Islet of Langerhans (tissue), 1 donor: ENCODE results near the gene STK35.
A peak's percentile ranks its signal among the peaks of the same experiment; 100 is the strongest.

Source experiments
- FAIRE-seq: peaks from one replicate; lab custom pipeline; 2011; peaks lifted over from hg19 to GRCh38; lab: Jason Lieb, UNC

The STK35 gene

DNA sequence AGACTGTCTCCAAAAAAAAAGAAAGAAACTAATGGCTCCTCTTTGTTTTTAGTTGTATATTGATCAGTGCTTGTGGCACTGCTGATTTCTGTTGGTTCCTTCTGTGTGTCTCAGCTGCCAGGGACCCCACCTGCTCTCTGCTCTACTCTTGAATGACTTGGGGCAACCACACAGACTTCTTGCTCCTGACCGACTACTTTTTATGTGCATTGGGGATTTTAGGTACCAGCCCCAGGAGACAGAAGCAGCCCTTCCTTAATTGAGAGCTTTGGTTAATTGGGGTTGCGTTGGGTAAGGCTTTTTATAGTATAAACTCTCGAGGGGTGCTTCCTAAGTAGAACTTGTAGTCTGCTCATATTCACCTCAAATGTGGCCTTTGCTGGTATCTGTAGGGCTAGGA lies 6.9 kb downstream of the STK35 start:
- no peak for FAIRE-seq

DNA sequence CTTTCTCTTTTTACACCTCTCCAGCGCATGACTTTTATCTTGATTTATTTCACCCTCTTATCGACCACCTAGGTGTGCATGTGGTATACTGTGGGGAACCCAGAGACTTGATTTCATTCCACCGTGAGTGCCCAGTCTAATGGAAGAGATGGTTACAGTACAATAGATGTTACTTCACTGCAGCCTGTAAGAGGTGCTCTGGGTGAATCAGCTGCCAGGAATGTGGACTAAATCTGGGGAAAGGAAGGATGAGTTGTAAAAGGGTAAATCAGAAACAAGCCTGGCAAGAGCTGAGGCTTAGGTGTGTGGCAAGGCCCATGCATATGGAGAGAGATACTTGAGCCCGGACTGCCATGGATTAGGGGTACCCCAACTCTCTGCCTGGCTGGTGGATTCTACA lies 7.4 kb downstream of the STK35 start:
- FAIRE-seq = no peak

DNA sequence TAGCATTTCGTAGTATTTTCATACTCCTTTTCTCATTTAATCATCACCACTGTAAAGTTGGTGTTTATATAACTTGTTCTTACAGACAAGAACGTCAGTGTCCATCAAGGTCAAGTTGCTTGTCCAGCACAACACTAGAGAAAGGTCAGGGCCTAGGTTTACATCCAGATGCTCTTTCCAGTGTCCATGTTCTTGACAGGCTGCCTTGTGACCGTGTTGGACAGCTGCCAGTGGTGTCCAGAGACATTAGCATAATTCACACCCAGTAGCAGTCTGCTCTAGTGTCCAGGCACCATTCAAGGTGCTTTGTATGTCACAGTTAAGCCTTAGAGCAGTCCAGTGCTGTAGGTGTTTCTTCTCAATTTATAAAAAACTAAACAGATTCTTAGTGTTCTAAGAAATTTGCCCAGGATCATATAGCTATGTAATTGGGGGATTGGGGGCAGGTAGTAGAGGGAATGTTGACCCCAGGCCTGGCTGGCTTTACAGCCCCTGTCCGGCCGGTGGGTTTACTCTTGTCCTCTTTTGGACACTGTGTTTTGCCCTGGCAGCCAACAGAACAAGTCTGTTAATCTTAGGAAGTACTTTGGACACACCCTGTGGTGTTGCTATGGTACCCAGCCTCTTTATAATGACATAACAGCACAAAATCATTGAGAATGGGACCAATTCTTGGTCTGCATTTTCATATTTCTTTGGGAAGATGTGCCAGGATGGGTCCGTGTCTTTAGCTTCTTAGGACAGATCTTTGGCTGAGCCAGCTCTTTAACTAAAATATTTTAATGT lies 8.0 kb downstream of the STK35 start:
- FAIRE-seq = no peak

DNA sequence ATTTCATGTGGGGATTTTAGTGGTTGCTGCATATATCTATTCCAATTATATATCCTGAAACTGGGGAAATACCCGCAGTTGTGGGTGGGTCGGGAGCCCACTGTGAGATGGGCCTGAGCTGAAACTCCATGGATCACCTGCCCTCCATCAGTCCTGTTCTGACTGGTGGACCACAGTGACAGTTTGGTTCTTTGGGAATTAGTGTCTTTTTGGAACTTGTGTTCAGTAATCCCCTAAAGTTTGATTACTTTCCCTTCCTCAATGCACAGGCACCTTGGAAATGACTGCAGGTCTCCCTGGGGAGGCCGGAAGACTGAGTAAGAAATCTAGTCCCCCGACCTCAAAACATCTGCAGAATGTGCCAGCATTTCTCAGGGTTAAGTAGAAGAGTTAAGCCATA lies 11.3 kb downstream of the STK35 start:
- FAIRE-seq = no peak

DNA sequence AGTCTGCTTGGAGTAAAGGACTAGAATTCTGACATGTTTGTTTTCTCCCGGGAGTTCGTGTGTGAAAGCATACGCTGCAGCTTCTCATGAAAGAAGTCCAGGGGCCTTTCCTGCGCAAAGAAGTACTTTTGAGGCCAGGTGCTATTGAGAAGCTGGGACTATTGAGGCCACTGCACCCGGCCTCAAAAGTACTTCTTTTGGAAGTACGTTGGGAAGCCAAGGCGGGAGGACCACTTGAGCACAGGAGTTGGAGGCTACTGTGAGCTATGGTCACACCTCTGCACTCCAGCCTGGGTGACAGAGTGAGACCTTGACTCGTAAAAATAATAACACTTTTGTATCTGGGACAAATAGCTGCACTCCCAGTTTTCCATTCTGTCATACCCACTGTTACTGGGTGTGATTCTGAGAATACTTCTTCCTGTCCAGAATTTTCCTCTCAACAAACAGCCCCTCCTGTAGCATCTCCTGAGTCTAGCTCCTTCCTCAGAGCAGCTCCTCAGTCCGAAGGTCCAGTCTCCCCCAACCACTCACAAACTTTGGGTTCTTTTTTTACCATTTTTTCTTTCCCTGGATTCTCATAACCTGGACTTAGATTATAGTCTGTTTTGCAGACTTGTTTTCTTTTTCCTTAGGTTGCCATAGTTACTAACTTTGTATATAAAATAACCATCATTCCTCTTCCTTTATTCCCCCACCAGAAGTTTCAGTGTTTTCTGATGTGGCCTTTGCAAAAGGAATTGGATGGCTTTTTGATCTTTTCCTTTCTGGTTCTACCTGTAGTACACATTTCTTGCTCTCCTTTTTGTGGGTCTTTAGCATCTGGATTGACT lies 12.7 kb downstream of the STK35 start:
- no peak for FAIRE-seq

DNA sequence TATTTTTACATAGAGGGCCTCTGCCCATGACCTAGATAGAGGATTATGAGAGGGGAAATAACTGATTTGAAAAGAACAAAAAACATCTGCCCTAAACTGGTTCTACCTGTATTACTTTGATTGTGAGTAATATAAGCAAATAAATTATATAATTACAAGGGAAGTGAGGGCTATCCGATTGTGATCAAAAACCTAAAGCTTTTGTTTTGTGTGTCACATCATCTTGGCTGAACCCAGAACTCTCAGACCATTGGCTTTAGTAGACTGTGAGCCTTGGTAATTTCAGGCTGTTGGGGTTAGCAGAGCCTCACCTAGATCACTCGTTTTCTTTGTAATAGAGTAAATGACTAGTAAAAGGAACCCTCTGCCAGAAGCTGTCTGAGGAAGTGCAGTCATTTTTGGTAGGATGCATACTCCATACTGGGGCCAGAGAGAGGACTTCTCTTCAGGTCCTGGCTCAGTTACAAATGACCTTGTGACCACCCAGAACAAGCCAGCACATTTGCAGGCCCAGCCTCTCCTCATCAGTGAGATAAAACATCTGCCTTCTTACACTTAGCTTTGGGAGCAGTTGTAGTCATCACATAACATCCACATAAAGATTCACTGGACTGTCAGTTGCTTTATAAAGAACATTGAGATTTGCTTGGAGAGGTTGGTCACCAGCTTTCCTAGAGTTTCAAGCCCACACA lies 13.5 kb downstream of the STK35 start:
- FAIRE-seq = no peak

DNA sequence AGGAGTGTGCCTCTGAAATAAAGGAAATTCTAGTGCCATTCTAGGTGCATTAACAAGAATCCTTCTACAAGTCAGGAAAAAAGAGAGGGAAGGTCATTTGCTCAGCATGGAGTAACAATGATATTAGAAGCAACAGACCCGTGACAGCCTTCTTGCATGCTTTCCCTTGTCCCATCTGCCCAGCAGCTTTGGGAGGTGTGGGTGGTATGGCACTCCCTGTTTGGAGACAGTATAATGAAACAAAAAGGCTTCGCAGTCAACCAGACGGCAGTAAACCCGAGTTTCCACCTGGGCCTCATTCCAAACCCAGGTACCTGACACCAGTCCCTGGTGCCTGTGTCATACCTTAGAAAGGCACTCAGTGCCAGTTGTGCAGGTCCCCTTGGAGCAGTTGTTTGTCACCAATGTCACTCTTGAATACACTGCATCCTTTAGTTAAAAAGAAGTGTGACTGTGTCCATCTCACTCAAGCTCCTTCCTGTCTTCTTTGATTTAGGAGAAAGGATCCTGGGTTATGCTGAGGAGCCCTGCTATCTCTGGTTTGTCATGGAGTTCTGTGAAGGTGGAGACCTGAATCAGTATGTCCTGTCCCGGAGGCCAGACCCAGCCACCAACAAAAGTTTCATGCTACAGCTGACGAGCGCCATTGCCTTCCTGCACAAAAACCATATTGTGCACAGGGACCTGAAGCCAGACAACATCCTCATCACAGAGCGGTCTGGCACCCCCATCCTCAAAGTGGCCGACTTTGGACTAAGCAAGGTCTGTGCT lies 14.7 kb downstream of the STK35 start:
- no peak for FAIRE-seq

DNA sequence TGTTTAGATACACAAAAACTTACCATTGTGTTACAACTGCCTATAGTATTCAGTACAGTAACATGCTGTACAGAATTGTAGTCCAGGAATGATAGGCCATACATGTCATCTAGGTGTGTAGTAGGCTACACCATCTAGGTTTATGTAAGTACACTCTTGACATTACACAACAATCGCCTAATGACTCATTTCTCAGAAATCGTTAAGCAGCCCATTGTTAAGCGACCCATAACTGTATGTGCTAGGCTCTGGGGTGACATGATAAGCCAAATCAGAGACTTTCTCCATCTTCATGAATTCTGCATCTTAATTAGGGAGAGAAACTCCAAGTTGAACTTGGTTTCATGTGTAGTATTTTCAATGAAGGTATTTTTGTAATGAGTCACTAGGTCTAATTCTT lies 17.2 kb downstream of the STK35 start:
- FAIRE-seq = no peak

DNA sequence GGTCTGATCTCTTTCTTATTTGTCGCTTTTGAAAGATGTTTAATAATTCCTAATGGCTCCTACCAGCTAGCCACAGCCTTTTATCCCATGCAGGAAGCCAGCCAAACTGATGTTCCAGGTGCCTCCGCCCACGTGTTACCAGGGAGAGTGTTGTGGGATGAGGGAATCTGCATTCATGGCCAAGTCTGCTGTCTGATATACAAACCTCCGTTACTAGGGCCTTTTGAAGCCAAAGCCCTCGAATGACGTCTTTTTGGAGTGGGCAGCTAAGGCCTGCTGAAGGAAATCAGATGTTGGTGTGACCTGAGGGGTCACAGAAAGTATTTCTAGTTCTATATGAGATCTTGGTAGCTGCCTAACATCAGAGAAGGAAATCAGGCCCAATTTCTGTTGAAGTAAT lies 21.3 kb downstream of the STK35 start:
- no peak for FAIRE-seq

DNA sequence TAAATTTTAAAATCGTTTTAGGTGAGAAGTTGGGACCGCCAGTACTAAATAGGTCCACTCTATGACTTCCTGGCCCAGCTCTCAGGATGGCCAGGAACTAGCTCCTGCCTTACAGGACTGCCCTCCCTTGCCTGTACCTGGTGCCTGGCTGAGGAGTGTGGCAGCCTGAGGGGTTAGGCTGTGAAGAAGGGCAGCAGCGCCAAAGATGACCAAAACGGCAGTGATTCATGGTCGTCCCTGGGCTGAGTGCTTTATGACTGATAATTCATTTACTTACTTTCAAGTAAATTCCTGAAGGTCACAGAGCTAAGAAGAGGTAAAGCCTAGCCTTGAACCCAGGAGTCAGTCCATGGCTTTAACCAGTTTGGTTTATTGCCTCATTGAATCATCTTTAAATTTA lies 22.1 kb downstream of the STK35 start:
- FAIRE-seq = no peak

DNA sequence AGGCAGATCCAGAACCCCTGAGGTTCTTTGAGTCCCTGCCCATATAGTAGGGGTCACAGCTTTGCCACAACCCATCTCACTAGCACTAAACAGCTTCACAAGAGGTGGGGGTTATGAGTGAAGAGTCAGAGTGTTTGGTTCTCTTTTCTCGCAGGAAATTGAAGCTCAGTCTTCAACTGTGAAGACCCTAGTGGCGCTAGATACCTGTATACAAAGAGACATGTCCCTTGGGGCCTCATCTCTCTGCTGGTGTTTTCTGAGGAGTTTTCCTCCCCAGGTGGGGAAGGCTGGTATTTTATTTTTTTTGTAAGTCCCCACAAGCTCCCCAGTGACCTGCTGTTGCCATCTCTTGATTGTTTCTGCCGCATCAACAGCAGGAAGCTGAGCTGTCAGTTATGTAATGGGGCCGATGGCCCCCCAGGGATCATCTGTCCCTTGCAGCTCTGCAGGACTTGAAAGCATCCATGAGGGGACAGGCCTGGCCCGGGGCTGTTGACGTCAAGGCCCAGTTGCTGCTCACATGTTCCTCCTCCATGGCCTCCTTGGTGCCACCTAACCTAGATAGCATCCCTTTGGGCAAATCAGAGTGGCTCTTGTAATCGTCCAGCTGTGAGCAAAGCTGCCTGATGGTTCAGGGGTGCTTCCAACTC lies 23.1 kb downstream of the STK35 start:
- FAIRE-seq = no peak

DNA sequence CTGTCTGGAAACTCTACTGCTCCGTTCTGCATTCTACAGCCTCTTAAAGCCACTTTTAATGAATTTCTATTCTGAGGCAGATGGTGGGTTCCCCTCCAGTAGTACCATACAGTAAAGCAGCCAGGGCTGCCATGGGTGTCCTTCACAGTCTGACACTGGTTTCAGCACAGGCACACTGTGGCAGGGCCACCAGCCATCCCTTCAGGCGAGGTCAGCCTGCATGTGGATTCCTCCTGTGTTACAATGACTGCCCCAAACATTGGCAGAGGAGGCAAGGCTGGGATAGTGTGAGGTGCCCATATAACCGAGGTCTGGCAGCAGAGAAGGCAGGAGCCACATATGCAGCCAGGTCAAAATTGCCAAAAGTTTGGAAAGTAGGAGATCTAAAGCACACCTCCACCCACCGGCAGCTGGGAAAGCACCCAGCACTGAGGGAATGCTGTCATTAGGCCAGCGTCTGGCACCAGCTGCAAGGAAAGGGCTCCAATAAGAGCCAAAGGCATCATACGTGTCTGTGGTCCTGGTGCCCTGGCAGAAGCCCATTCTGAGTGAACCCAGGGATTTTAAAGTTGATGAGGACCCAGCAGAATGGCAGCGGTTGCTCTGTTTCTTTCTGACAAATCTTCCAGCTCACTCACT lies 24.0 kb downstream of the STK35 start:
- FAIRE-seq = no peak

DNA sequence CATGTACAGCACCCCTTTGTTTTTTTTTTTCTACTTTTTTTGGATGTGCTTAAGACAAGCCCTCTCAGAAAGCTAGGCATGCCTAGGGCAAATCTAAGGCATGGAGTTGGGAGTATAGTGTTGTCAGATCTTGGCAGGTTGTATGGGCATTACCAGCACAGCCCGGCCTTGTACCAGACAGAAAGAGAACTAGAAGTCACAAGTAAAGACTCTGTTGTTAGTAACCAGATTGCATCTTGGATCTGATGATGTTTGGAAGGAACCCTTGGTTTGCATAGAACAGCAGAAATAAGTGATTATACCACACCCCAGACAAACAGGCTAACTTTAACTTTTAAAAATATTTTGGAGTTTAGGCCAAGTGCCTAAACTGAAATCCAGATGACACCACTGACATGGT lies 25.6 kb downstream of the STK35 start:
- no peak for FAIRE-seq

DNA sequence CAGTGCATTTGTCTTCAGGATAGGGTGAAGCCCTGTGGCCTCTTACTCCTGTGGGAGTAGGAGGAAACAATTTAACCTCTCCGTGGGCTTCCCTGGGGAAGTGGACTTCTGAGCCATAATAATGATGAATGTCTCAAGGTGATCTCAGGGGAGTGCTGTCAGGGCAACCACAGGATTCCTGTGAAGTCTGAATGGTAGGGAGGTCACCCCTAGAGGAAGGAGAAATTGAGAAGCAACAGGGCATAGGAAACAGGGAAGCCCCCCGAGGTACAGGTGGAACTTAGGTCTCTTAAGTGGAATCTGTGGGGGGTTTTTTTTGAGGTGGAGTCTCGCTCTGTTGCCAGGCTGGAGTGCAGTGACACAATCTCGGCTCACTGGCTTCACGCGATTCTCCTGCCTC lies 26.9 kb downstream of the STK35 start:
- no peak for FAIRE-seq

DNA sequence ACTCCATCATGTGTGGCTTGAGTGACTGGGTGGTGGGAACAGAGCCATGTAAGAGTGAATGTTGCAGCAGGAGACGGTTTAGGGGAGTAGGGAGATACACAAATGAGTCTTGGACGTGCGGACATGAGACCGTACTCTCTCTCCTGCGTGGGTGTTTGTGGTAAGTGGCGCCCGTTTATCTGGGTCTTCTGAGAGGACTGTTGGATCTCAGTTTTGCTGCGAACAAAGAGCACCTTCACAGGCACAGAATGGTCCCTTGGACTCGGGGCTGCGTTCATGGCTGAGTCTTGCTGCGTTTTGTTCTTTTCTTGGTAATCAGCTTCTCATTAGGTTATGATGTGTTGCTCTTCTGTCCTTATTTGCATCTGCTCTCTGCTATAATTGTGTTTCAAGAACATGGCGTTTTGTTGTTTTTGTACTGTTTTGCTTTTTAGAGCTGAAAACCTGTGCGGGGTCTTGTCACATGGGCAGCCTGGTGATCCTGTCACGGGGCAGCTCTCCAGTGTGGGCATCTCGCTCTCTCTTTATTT lies 28.5 kb downstream of the STK35 start:
- no peak for FAIRE-seq

DNA sequence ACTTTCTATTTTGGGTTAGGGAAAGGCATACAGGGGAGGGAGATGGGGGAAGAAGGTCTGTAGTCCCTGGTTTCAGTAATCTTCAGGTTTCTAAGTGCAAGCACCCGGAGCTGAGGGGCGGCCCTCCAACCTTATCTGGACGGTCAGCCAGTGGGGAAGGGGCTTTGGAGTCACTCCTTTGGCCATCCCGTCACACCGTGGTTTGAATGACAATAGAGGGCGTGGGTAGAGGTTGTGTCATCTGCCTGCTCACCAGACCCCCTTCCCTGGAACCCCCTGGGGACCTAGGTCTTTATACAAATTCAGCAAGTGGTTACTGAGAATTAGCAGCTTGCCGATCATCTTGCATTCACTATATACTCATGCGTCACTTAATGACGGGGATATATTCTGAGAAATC lies 29.1 kb downstream of the STK35 start:
- no peak for FAIRE-seq

DNA sequence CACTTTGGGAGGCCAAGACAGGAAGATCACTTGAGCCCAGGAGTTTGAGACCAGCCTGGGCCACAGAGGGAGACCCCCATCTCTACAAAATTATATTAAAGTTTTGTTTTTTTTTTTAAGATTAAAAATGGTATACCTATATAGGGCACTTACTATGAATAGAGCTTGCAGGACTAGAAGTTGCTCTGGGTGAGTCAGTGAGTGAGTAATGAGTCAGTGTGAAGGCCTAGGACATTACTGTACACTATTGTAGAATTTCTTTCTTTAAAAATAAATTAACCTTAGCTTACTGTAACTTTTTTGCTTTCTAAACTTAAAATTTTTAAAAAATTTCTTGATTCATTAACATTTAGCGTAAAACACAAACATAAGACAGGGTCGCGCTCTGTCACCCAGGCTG lies 29.7 kb downstream of the STK35 start:
- FAIRE-seq = peak; percentile 45

DNA sequence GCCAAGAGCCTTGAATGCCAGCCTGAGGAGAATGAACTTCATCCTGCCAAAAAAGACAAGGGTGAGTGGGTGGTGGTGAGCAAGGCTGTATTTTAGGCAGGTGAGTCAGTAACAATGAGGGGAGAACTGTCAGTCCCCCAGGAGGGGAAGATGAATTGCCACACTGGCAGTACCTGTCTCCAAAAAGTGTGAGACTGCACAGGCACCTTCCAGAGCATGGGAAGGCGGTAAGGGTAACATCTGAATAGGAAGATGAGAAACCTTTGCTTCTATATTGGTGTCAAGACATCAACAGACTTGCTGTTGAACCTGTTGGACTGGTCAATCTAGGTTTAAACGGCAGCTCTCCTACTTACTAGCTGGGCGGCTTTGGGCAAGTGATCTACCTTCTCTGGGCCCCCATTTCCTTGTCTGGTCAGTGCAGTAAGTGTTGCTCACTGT lies 30.9 kb downstream of the STK35 start:
- FAIRE-seq = no peak

DNA sequence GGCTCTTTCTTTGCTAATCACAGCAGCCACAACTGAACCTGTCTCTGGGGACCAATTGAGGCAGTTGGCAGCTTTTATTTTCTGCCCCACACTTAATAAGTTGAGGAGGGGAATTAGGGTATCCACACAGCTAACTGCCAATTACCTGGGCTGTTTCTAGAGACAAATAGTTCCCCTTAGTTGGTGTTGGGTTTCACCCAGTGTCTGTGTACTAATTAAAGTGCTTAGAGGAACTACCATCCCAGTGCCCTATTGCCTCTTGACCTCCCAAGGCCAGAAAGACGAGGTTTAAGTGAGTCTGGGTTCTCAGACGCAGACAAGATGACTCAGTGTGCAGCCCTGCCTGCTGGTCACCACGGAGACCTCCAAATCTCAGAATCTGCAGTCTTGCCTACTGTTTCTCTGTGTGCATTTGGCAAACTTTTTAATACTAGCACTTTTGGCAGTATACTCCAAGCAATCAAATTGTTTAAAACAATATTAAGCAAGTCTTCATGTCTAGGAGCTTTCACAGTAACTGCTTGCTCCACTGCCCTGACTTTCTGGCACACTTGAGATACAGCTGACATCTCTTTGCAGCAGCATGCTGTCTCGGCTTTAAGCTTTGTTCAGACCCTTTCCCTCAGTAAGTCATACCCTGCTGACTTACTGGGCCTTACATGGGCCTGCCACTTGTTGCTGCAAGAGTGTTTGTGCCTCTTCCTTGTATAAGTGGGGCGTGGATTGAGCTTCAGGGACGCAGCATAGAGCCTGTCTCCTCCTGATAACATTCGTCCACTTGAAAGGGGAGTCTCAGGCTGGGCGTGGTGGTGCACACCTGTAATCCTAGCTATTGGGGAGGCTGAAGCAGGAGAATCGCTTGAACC lies 31.9 kb downstream of the STK35 start:
- FAIRE-seq = no peak

DNA sequence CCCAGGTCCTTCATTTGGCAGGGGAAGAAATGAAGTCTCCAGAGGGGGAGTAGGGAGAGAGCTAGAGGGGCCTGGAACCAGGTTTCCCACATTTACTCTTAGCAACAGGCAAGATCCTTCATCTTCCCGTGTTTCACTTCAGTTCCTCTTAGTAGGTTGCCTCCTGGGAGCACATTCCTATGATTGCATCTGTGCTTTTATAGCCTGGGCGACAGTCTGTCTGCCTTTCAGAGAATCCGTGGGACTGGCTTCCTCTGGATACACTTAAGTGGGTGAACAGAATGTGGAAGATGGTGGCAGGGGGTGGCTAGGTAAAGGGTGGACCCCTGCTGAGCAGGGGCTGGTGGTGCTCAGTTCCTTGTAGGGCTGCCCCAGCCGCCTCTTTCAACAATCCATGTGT lies 33.4 kb downstream of the STK35 start:
- no peak for FAIRE-seq
